Retinal pigment epithelial cell (primary cell): ENCODE results near the gene TCEAL4.

Experiments used
- DNase-seq: peaks from one replicate; pipeline ENCODE4 v3.0.0-alpha.2; 2010; ENCODE audit warnings: low read depth
- H3K4me3 ChIP-seq: 2 replicates; pipeline ENCODE4 v1.5.1; 2011; ENCODE audit warnings: mild to moderate bottlenecking, low read length, control low read depth, moderate library complexity
- TF ChIP-seq, protein P1 (sequence below): conservative IDR thresholded peaks from 2 replicates; pipeline ENCODE4 v1.5.1; 2011; ENCODE audit warnings: low read depth, low read length, control low read depth, inconsistent platforms

TCEAL4 gene

DNA sequence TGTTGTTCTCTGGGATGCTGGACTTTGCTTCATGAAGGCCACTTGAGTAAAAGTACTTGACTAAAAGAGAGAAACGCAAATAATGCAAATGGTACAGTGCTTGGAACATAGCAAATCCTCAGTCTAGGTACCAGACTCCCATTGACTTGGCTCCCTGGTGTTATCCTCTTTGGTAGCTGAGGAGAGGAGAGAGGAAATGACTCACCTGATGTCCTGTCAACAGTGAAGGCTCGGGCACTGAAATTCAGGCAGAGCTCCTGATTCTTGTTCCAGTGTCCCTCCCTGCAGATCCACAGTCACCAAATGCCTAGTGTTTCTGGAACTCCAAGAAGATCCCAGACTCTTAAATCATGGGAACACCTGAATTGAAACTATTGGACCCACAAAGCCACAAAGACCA, 22.5 kb upstream of the TCEAL4 start:
- DNase-seq, result no peak
- TF ChIP-seq, protein P1, sequence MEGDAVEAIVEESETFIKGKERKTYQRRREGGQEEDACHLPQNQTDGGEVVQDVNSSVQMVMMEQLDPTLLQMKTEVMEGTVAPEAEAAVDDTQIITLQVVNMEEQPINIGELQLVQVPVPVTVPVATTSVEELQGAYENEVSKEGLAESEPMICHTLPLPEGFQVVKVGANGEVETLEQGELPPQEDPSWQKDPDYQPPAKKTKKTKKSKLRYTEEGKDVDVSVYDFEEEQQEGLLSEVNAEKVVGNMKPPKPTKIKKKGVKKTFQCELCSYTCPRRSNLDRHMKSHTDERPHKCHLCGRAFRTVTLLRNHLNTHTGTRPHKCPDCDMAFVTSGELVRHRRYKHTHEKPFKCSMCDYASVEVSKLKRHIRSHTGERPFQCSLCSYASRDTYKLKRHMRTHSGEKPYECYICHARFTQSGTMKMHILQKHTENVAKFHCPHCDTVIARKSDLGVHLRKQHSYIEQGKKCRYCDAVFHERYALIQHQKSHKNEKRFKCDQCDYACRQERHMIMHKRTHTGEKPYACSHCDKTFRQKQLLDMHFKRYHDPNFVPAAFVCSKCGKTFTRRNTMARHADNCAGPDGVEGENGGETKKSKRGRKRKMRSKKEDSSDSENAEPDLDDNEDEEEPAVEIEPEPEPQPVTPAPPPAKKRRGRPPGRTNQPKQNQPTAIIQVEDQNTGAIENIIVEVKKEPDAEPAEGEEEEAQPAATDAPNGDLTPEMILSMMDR, result no peak
- no peak overlapping the region for H3K4me3 ChIP-seq

DNA sequence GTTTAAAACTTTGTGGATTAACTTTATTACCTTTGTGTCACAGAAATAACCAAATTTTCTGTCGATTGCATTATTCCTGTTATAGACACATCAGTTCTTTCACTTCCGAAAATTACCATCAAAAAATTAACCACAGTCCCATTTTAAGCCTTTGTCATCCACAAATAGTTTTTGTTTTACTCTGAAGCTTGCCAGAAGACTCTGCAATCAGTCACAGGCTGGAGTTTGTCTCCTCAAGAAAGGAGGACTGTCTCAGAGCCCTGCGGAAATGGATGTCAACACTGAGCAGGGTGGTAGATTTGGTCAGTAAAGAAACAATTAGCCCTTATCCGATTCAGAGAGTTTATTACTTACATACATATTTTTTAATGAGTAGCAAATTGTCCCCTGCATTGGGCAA, 20.1 kb upstream of the TCEAL4 start:
- H3K4me3 ChIP-seq, result no peak overlapping the region
- DNase-seq, result no peak
- TF ChIP-seq, protein P1, result no peak

DNA sequence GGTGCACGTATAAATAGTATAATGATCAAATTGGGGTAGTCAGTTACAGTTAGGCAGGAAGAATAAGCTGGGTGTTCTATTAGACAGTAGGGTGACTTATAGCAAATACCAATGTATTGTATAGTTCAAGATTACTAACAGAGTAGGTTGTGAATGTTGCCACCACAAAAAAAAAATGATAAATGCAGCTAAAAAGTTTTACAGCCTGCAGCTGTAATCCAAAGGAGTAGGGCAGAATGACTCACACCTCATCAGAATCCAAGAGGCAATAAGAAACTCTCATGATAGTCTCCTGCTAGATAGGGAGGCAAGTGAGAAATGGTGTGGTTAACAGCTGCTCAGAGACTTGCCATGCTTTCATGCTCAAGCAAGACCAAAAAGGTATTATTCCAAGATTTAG, 19.6 kb upstream of the TCEAL4 start:
- TF ChIP-seq, protein P1, result no peak
- H3K4me3 ChIP-seq, result no peak overlapping the region
- DNase-seq, result no peak

DNA sequence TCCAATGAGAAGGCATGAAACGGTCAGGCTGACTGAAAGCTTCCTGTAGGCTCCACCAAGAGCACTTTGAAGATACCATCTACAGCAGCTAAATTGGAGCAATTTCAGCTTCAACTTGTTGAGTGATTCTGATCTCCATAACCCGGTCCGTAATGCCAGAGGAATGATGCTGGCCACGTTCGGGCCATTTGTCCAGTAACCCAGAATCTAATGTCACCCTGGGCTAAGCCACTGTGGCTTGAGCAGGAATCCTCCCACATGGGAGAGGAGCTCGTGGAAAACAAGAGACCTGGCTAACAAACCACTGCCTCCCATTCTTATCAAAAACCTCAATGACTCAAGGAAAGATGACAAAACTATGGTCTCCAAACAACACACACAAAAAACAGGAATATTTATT, 14.2 kb upstream of the TCEAL4 start:
- TF ChIP-seq, protein P1, result no peak
- H3K4me3 ChIP-seq, result no peak overlapping the region
- DNase-seq, result no peak

DNA sequence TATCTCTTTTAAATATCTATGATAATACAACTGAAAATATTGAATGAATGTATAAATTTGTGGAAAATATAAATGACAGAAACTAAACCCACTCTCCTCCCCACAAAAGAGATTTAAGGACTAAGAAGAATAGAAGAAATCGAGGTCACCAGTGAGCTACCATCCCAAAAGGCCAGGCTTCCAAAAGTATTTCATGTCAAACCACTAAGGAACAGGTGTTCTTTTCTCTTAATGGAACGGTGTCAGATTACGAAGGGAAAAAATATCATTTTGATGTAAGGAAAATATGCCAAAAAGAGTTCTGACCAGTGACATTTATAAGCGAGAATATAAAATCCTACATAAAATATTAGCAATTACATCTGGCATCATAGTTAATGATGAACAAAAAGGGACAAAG, 13.6 kb upstream of the TCEAL4 start:
- TF ChIP-seq, protein P1, result no peak
- no peak for DNase-seq
- H3K4me3 ChIP-seq, result no peak overlapping the region

DNA sequence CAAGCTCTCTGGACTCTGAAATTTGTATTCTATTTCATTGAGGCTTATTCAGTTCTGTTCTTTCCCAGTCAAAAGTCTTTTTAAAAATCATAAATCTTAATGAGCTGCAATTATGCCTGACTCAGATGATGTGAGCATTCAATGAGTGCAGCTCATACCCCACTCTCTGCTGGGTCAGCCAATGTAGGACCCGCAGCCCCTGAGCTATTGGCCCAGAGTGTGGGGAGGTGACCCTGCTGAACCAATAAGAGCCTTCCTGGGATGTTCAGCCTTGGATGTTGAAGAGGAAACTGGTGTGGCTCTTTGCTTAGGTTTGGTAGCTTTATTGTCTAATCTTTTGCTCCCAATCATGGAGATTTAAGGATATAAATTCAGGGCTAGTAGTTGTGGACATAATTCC, 12.1 kb upstream of the TCEAL4 start:
- no peak overlapping the region for H3K4me3 ChIP-seq
- TF ChIP-seq, protein P1, result no peak
- no peak for DNase-seq

DNA sequence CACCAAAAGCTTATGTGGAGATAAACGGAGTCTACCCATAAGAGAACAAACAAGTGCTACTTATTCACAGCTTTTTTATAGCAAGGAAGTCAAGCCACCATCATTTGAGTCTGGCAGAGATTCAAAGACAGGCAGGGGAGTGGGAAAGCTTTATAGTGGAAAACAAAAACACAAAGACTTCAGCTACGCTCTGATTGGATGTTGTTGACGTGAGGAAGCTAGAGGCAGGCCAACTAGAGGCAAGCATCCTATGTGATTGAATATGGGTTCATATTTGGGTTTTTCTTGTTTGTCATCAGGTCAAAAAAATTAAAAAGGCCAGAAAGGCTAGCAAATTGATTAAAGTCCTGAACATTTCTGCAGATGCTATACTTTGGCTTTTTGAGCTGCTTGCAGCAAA, 719 bp upstream of the TCEAL4 start:
- DNase-seq, result no peak
- H3K4me3 ChIP-seq, result peak overlapping the region; percentile 80
- TF ChIP-seq, protein P1, result no peak
